Measurements from ENCODE around the gene HECW1.

The HECW1 gene

GRCh38 chr7:43536773-43537172 is 424.3 kb downstream of the HECW1 start:
- H3K36me3 ChIP-seq (ENCODE audit: control insufficient read depth in 2 of 2, insufficient read depth in 2 of 2, low read length in 2 of 2) = no peaks in the 10 kb centered on the region
- no peak overlapping the region for H3K9ac ChIP-seq (ENCODE audit: low read length in 2 of 2)
- H3K27ac ChIP-seq (ENCODE audit: low read length) = no peak overlapping the region
- no peaks in the 10 kb centered on the region for H3K27me3 ChIP-seq (ENCODE audit: control insufficient read depth in 1 of 2, insufficient read depth in 2 of 2, low read length in 2 of 2)
- no peak overlapping the region for H3K4me3 ChIP-seq (ENCODE audit: low read length in 2 of 2)
- peaks cover 7% of the 10 kb centered on the region for H3K4me1 ChIP-seq (ENCODE audit: control insufficient read depth, insufficient read depth, low read length)
- no peaks in the 10 kb centered on the region for H3K9me3 ChIP-seq (ENCODE audit: control insufficient read depth in 2 of 2, low read length in 2 of 2)

DNA sequence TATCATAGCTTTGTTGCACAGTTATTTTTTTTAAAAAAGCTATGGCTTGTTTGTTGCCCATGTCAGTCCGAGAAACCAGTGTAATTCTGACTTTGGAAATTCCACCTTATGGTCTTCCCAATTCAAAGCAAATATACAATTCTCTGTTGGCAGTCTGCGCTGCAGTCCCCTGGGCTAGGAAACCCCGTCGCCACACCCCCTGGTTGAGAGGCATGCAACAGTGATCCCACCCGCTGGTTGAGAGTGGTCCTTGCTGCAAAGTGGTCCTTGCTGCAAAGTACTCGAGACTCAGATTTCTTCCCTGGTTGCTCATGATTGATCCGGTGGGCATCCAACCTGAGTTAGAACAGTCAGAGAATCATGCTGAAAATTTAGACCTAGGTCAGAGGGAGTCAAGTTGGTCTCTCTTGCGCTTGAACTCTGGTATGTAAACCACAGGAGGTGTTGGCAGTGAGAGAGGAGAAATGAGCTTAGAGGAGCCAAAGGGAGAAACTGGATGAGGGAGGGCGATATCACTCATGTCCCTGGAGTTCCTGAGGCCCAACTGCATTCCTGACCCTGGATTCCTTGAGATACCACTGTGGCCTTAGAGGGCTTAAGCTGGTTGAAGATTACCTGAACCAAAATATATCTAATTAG is 425.4 kb downstream of the HECW1 start:
- H3K27me3 ChIP-seq (ENCODE audit: control insufficient read depth in 1 of 2, insufficient read depth in 2 of 2, low read length in 2 of 2) = no peaks in the 10 kb centered on the region
- H3K36me3 ChIP-seq (ENCODE audit: control insufficient read depth in 2 of 2, insufficient read depth in 2 of 2, low read length in 2 of 2) = no peaks in the 10 kb centered on the region
- no peaks in the 10 kb centered on the region for H3K4me1 ChIP-seq (ENCODE audit: control insufficient read depth, insufficient read depth, low read length)
- H3K4me3 ChIP-seq (ENCODE audit: low read length in 2 of 2) = no peak overlapping the region
- no peak overlapping the region for H3K27ac ChIP-seq (ENCODE audit: low read length)
- H3K9me3 ChIP-seq (ENCODE audit: control insufficient read depth in 2 of 2, low read length in 2 of 2) = no peaks in the 10 kb centered on the region
- H3K9ac ChIP-seq (ENCODE audit: low read length in 2 of 2) = no peak overlapping the region

GRCh38 chr7:43538404-43538771 is 425.9 kb downstream of the HECW1 start:
- Histone ChIP-seq H3K27me3 (ENCODE audit: control insufficient read depth in 1 of 2, insufficient read depth in 2 of 2, low read length in 2 of 2) (no peaks in the 10 kb centered on the region), H3K36me3 (ENCODE audit: control insufficient read depth in 2 of 2, insufficient read depth in 2 of 2, low read length in 2 of 2) (no peaks in the 10 kb centered on the region), H3K9ac (ENCODE audit: low read length in 2 of 2) (no peak overlapping the region), H3K27ac (ENCODE audit: low read length) (no peak overlapping the region), H3K9me3 (ENCODE audit: control insufficient read depth in 2 of 2, low read length in 2 of 2) (no peaks in the 10 kb centered on the region), H3K4me1 (ENCODE audit: control insufficient read depth, insufficient read depth, low read length) (no peaks in the 10 kb centered on the region), H3K4me3 (ENCODE audit: low read length in 2 of 2) (no peak overlapping the region)

- Histone ChIP-seq H3K9ac (ENCODE audit: low read length in 2 of 2) (no peak overlapping the region), H3K27me3 (ENCODE audit: control insufficient read depth in 1 of 2, insufficient read depth in 2 of 2, low read length in 2 of 2) (no peaks in the 10 kb centered on the region), H3K36me3 (ENCODE audit: control insufficient read depth in 2 of 2, insufficient read depth in 2 of 2, low read length in 2 of 2) (no peaks in the 10 kb centered on the region), H3K4me3 (ENCODE audit: low read length in 2 of 2) (no peak overlapping the region), H3K9me3 (ENCODE audit: control insufficient read depth in 2 of 2, low read length in 2 of 2) (no peaks in the 10 kb centered on the region), H3K4me1 (ENCODE audit: control insufficient read depth, insufficient read depth, low read length) (no peaks in the 10 kb centered on the region), H3K27ac (ENCODE audit: low read length) (no peak overlapping the region)
These were observed 428.0 kb downstream of the HECW1 start for GRCh38 chr7:43540471-43540870.

GRCh38 chr7:43542716-43543115 is 430.3 kb downstream of the HECW1 start:
- Histone ChIP-seq H3K27ac (ENCODE audit: low read length) (no peak overlapping the region), H3K9me3 (ENCODE audit: control insufficient read depth in 2 of 2, low read length in 2 of 2) (no peaks in the 10 kb centered on the region), H3K27me3 (ENCODE audit: control insufficient read depth in 1 of 2, insufficient read depth in 2 of 2, low read length in 2 of 2) (no peaks in the 10 kb centered on the region), H3K9ac (ENCODE audit: low read length in 2 of 2) (no peak overlapping the region), H3K36me3 (ENCODE audit: control insufficient read depth in 2 of 2, insufficient read depth in 2 of 2, low read length in 2 of 2) (no peaks in the 10 kb centered on the region), H3K4me3 (ENCODE audit: low read length in 2 of 2) (no peak overlapping the region), H3K4me1 (ENCODE audit: control insufficient read depth, insufficient read depth, low read length) (no peaks in the 10 kb centered on the region)

DNA sequence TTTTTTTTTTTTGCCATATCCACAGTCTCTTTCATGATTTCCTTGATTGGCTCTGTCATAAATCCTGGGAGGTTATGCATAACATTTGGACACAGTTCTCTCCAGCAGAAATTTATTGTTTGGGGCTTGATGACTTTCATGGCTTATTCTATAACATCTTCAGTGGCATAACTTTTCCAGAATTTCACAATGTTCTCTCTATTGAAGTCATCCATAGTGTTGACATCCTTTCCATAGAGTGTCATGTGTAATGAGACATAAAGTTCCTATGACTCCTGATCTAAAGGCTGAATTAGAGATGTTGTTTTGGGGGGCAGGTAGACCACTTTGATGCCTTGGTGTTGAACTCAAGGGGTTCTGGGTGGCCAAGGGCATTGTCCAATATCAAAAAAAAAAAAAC is 433.8 kb downstream of the HECW1 start:
- H3K27ac ChIP-seq (ENCODE audit: low read length) = no peak overlapping the region
- H3K4me3 ChIP-seq (ENCODE audit: low read length in 2 of 2) = no peak overlapping the region
- no peaks in the 10 kb centered on the region for H3K27me3 ChIP-seq (ENCODE audit: control insufficient read depth in 1 of 2, insufficient read depth in 2 of 2, low read length in 2 of 2)
- H3K9me3 ChIP-seq (ENCODE audit: control insufficient read depth in 2 of 2, low read length in 2 of 2) = no peaks in the 10 kb centered on the region
- no peaks in the 10 kb centered on the region for H3K36me3 ChIP-seq (ENCODE audit: control insufficient read depth in 2 of 2, insufficient read depth in 2 of 2, low read length in 2 of 2)
- no peaks in the 10 kb centered on the region for H3K4me1 ChIP-seq (ENCODE audit: control insufficient read depth, insufficient read depth, low read length)
- no peak overlapping the region for H3K9ac ChIP-seq (ENCODE audit: low read length in 2 of 2)

DNA sequence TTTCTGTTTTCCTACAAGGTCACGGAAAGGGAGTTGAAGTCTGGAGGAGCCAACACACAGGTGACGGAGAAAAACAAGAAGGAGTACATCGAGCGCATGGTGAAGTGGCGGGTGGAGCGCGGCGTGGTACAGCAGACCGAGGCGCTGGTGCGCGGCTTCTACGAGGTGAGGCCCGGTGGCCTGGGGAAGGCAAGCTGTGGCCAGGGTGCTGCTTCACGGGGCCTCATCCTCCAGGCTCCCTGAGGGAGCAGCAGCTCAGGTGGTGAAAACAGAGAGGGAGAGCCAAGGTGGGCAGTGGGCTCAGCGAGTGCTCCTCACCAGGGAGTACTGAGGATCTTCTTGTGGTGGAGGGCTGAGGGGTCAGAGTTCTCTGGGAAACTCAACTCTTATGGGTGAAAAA is 438.0 kb downstream of the HECW1 start:
- no peaks in the 10 kb centered on the region for H3K9me3 ChIP-seq (ENCODE audit: control insufficient read depth in 2 of 2, low read length in 2 of 2)
- no peak overlapping the region for H3K9ac ChIP-seq (ENCODE audit: low read length in 2 of 2)
- H3K4me1 ChIP-seq (ENCODE audit: control insufficient read depth, insufficient read depth, low read length) = no peaks in the 10 kb centered on the region
- H3K36me3 ChIP-seq (ENCODE audit: control insufficient read depth in 2 of 2, insufficient read depth in 2 of 2, low read length in 2 of 2) = no peaks in the 10 kb centered on the region
- no peak overlapping the region for H3K27ac ChIP-seq (ENCODE audit: low read length)
- H3K27me3 ChIP-seq (ENCODE audit: control insufficient read depth in 1 of 2, insufficient read depth in 2 of 2, low read length in 2 of 2) = no peaks in the 10 kb centered on the region
- no peak overlapping the region for H3K4me3 ChIP-seq (ENCODE audit: low read length in 2 of 2)

- H3K27ac ChIP-seq (ENCODE audit: low read length) = no peak overlapping the region
- no peaks in the 10 kb centered on the region for H3K36me3 ChIP-seq (ENCODE audit: control insufficient read depth in 2 of 2, insufficient read depth in 2 of 2, low read length in 2 of 2)
- no peaks in the 10 kb centered on the region for H3K4me1 ChIP-seq (ENCODE audit: control insufficient read depth, insufficient read depth, low read length)
- no peak overlapping the region for H3K4me3 ChIP-seq (ENCODE audit: low read length in 2 of 2)
- H3K9me3 ChIP-seq (ENCODE audit: control insufficient read depth in 2 of 2, low read length in 2 of 2) = no peaks in the 10 kb centered on the region
- peaks cover 0 to under 1% of the 10 kb centered on the region in 2 donors for H3K27me3 ChIP-seq (ENCODE audit: control insufficient read depth in 1 of 2, insufficient read depth in 2 of 2, low read length in 2 of 2)
- H3K9ac ChIP-seq (ENCODE audit: low read length in 2 of 2) = no peak overlapping the region
These were observed 439.7 kb downstream of the HECW1 start for GRCh38 chr7:43552122-43552521.

- Histone ChIP-seq H3K4me3 (ENCODE audit: low read length in 2 of 2) (no peak overlapping the region), H3K4me1 (ENCODE audit: control insufficient read depth, insufficient read depth, low read length) (no peaks in the 10 kb centered on the region), H3K36me3 (ENCODE audit: control insufficient read depth in 2 of 2, insufficient read depth in 2 of 2, low read length in 2 of 2) (no peaks in the 10 kb centered on the region), H3K9ac (ENCODE audit: low read length in 2 of 2) (no peak overlapping the region), H3K27ac (ENCODE audit: low read length) (no peak overlapping the region), H3K27me3 (ENCODE audit: control insufficient read depth in 1 of 2, insufficient read depth in 2 of 2, low read length in 2 of 2) (peaks cover 0 to 2% of the 10 kb centered on the region in 2 donors), H3K9me3 (ENCODE audit: control insufficient read depth in 2 of 2, low read length in 2 of 2) (no peaks in the 10 kb centered on the region)
These were observed 441.6 kb downstream of the HECW1 start for GRCh38 chr7:43553999-43554398.

DNA sequence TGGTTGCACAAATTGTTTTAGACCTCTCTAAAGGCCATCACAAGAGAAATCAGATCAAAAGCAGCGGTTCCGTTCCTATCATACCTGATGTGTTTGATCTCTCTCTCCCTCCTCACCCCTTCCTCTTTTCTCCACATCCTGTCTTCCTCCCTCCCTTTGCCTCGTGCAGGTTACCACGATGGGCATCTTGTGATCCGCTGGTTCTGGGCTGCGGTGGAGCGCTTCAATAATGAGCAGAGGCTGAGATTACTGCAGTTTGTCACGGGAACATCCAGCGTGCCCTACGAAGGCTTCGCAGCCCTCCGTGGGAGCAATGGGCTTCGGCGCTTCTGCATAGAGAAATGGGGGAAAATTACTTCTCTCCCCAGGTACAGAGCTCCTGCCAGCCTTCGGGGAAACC is 442.0 kb downstream of the HECW1 start:
- Histone ChIP-seq H3K9ac (ENCODE audit: low read length in 2 of 2) (no peak overlapping the region), H3K27ac (ENCODE audit: low read length) (no peak overlapping the region), H3K4me1 (ENCODE audit: control insufficient read depth, insufficient read depth, low read length) (no peaks in the 10 kb centered on the region)

DNA sequence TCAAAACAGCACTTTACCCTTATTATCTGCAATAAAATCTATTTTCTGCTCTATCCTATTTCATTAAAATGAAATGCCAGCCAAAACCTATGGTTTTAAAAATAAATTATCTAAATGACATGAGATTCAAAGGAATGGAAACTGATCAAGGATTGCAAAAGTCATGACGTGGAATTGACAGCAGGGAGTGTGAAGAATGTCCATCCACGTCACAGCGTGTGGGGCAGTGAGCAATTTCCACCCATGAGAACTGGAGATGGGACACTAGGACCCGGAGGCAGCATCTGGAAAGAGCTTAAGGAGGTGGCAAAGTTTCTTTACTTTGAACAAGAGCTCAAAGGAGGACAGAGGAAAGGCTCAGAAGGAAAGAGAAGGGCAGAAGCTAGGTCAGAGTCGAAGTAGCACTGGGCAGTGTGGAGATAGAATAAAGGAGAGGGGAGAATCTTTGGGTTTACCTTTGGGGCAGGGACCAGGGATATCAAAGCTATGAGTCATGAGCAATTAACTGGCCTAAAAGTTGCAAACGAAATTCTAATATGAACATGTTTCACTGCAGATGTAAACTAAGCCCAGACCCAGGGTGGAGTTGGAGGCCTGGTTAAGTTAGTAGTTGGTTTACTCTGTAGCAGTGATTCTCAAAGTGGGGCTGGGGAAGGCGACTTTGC is 445.5 kb downstream of the HECW1 start:
- no peak overlapping the region for H3K27ac ChIP-seq (ENCODE audit: low read length)
- no peaks in the 10 kb centered on the region for H3K36me3 ChIP-seq (ENCODE audit: control insufficient read depth in 2 of 2, insufficient read depth in 2 of 2, low read length in 2 of 2)
- no peak overlapping the region for H3K9ac ChIP-seq (ENCODE audit: low read length in 2 of 2)
- peaks cover 0 to 4% of the 10 kb centered on the region in 2 donors for H3K27me3 ChIP-seq (ENCODE audit: control insufficient read depth in 1 of 2, insufficient read depth in 2 of 2, low read length in 2 of 2)
- no peaks in the 10 kb centered on the region for H3K9me3 ChIP-seq (ENCODE audit: control insufficient read depth in 2 of 2, low read length in 2 of 2)
- H3K4me1 ChIP-seq (ENCODE audit: control insufficient read depth, insufficient read depth, low read length) = no peaks in the 10 kb centered on the region
- no peak overlapping the region for H3K4me3 ChIP-seq (ENCODE audit: low read length in 2 of 2)

More for the DNA sequence above, 442.0 kb downstream of the HECW1 start:
- Histone ChIP-seq H3K27me3 (ENCODE audit: control insufficient read depth in 1 of 2, insufficient read depth in 2 of 2, low read length in 2 of 2) (peaks cover 0 to 2% of the 10 kb centered on the region in 2 donors), H3K9me3 (ENCODE audit: control insufficient read depth in 2 of 2, low read length in 2 of 2) (no peaks in the 10 kb centered on the region), H3K4me3 (ENCODE audit: low read length in 2 of 2) (no peak overlapping the region), H3K36me3 (ENCODE audit: control insufficient read depth in 2 of 2, insufficient read depth in 2 of 2, low read length in 2 of 2) (no peaks in the 10 kb centered on the region)
